DMS153 treated with DMSO at 0.1 percent for 48 hours (cell line): ENCODE results near the gene ARHGAP42.
"Not testable (repeated sequence)": the region's sequence is repeated elsewhere in the genome, so short reads cannot be mapped to it uniquely, and the experiment has no call there.

ENCODE experiments used
- DNase-seq: peaks from one replicate; lab custom pipeline; 2025; ENCODE audit not compliant: unreplicated experiment; lab: John Stamatoyannopoulos, UW

ARHGAP42 gene

GRCh38 chr11:100687054-100687629 is at the start of gene ARHGAP42:
Gene ARHGAP42 (plus strand): TSS chr11:100687288. CDS start chr11:100687679, 391 bp downstream.
- no peak for DNase-seq

DNA sequence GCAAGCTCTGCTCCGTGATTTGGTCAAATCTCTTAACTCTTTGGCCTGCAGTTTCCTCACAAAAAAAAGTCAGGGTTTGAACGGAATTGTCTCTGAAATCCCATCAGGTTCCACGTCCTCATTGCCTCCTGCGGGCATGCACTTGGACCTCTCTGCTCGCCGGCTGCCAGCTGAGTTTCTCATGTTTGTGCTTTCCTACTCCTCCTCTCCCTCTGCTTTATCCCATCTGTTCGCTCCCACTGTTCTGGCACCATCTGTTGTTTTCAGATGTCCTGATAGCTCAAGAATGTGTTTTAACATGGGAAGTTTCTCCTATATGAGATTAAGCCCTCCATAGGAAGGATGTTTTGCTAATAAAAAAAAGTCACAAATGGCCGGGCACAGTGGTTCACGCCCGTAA is 49.4 kb upstream of the ARHGAP42 start:
- DNase-seq = no peak

GRCh38 chr11:100638648-100639047 is 48.4 kb upstream of the ARHGAP42 start:
- no peak for DNase-seq

GRCh38 chr11:100639140-100639539 is 47.9 kb upstream of the ARHGAP42 start:
- no peak for DNase-seq

DNA sequence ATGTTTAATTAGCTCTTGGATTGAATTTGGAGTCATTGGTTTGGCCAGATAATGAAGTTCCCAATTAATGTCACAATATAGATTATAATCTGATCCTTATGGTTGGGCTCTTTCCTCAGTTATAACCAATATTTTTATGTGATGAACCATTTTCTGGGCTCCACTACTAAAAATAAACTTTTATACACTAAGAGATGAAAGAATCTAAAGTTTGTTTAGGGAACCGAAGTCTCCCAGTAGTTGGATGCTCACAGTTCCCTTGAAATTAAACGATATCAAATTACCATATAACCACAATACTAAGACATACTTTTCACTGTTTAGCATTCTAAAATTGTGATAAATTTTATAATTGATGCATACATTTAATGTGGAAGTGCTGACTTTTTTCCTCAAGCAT is 47.0 kb upstream of the ARHGAP42 start:
- DNase-seq = no peak

- peak; percentile 32 for DNase-seq
These were observed 46.4 kb upstream of the ARHGAP42 start for GRCh38 chr11:100640646-100641045.

DNA sequence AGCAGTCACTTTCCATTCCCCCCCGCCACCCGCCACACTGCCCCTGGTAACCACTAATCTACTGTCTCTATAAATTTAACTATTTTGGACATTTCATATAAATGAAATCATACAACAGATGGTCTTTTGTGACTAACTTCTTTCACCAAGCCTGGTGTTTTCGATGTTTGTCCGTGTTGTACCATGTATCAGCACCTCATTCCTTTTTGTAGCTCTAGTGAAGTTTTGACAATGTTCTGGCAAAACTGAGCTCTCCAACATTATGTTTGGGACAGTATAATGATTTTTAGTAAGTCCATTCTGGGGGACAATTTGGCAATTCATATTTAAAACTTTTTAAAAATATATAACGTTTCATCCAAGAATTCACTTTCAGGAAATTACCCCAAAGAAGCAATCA is 45.6 kb upstream of the ARHGAP42 start:
- DNase-seq = no peak

DNA sequence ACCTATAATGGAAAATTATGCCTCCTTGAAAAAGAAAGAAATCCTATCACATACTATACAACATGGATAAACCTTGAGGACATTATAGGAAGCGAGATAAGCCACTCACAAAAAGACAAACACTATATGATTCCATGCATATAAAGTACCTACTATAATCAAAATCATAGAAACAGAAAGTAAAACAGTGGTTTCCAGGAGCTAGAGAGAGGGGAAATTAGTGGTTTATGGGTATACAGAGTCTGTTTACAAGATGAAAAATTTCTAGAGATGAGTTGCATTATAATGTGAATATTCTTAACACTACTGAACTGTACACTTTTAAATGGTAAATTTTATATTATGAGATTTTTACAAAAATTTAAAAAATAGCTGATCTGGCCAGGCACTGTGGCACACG is 40.5 kb upstream of the ARHGAP42 start:
- no peak for DNase-seq

DNA sequence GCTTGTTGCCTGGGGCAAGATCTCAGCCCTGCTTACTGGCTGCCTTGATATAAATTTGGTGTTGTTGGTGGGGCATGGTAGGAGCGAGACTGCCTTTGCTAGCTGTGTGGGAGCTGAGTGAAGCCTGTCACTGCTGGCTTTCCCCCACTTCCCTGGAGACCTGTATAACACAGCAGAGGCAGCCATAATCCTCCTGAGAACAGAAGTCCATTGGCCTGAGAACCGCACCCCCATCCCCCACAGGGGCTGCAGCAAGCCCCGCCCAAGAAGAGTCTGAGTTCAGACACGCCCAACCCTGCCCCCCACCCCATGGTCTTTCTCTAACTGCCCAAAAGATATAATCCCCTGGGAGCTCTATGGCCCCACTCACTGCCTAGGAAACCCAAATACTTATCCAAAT is 39.2 kb upstream of the ARHGAP42 start:
- no peak for DNase-seq

DNA sequence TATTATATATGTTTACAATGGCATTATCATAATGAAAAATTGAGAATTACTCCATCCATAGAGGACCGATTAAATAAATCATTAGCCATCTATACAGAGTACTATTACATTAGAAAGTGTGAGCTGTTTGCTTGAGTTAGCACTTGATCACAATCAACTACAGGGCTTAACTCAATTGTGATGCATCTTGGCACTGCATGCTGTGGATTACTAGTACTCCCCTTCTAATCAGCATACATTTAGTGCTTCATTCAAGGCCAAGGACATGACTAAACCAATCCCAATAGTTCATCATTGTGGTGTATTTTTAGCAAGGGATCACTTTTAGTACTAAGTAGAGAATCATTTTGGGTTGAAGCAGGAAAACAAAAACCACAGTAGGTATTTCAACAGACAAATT is 23.5 kb upstream of the ARHGAP42 start:
- no peak for DNase-seq

DNA sequence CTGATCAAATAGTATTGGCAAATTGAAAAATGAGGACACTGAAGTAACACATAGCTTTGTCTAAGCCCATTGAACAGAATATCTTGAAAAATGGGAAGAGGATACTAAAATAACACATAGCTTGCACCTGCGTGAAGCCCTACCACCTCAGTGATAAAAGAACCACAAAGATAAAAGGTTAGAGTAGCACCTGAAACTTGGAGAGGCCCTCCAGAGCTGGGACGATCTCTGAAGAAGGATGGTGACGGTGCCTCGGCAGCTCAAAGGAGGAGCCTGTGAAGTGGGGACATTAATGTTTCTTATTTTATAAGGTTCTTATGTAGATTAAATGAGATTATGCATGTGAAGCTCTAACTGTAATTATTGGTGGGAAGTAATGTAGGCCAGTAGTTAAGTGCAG is 23.1 kb upstream of the ARHGAP42 start:
- no peak for DNase-seq

GRCh38 chr11:100666816-100667215 is 20.3 kb upstream of the ARHGAP42 start:
- not testable (repeated sequence) for DNase-seq

DNA sequence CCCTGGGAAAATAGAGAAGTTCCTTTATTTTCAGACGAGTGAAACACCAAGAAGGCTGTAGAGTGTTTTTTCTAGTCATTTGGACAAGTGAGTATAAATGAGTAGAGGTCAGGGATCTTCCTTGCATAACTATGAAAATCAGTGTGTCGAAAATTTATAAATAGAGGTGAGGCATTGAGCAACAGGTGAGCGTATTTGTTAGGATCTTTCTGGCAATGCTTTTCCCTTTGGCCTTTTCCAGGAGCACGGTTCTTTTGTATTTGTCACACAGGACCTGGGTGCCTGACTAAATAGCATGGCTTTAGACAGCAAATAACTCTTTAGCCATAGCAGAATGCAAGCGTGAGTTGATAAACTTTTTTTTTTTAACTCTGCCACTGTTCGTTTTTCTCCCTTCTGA is 19.6 kb upstream of the ARHGAP42 start:
- no peak for DNase-seq

- no peak for DNase-seq
These were observed 16.9 kb upstream of the ARHGAP42 start for GRCh38 chr11:100670140-100670539.

- no peak for DNase-seq
These were observed 15.6 kb upstream of the ARHGAP42 start for GRCh38 chr11:100671471-100671870.

- DNase-seq = no peak
These were observed 14.5 kb upstream of the ARHGAP42 start for GRCh38 chr11:100672498-100673033.

DNA sequence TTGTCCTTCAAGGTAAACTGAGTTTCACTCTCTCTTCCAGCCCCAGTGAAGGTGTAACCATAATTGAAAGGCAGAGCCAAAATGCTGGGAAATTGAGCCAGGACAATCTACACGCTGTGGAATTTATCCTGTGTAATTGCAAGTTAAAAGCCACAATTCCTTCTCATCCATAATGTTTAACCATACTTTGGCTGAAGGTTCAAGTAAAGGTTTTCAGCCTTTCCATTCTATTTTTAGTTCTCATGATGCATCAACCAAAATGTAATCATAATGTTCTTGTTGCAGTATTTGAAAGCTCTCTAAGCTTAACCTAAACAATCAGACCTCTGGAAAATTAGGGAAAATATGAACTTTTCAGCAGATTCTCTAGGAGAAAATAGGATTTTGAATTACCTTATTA is 14.0 kb upstream of the ARHGAP42 start:
- DNase-seq = no peak

DNA sequence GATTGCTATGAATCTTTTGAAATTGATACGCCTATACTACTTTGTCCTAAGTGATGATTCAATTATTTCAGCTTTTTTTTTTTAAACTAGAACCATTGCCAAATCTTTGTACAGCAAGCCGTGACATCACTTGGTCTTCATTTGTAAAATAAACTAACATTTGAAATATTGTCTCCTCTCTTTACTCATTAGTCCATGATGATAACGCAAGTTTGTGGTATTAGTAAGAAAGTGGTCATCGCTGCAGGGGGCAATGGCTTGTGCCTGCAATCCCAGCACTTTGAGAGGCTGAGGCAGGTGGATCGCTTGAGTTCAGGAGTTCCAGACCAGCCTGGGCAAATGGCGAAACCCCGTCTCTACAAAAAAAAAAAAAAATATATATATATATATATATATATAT is 12.9 kb upstream of the ARHGAP42 start:
- no peak for DNase-seq

DNA sequence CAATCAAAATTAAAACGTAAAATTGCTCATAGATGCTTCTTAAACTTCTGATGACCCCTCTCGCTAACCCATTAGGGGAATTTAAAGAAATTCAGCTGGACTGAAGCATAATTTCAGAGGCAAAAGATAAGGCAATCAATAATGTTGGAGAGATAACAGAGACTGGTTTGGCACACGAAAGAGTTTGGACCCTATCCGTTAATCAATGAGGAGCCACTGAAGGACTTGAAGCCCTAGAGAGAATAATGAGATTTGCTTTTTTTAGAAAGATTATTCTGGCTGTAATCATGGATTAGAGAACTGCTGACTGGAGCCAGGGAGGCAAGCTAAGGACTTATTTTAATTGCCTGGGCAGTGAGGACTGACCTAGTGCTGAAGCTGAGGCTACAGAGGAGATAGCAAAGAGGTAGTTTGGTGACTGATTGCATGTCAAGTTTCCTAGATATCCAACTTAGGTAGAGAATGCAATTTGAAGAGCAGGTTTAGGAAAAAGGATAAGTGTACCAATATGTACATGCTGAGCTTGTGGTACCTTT is 11.9 kb upstream of the ARHGAP42 start:
- DNase-seq = no peak

DNA sequence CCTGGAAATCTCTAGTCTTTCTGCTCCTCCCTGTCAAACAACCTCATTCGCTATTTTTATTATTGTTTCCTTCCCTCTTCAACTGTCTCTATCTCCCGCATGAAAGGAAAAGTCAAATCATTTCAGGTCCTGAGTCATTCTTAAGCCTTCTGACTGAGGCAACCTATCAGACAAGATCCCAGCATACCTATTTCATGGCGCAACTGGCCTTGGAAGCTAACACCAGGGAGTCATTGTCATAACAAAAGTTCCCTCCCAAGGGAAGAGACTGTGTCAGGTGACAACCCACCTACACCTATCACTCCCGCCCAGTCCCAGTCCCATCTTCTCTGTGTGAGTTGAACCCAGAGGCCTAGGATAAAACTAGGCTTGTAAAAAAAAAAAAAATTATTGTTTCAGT is 10.2 kb upstream of the ARHGAP42 start:
- DNase-seq = no peak

DNA sequence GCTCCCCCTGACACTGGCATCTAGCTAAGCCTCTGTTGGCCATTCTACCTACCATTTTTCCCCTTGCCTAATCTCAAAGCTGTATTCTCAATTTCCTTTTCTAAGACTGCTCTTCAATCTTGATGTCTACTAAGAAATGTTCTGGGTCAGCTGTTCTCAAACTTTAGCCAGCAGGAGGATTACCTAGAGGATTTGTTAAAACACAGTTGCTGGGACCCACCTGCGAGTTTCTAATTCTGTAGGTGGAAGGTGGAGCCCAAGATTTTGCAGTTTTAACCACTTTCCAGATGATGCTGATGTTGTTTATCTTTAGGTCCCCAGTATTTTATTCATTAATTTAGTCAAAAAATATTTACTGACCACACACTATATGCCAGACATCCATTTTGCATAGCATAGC is 9.3 kb upstream of the ARHGAP42 start:
- DNase-seq = no peak

DNA sequence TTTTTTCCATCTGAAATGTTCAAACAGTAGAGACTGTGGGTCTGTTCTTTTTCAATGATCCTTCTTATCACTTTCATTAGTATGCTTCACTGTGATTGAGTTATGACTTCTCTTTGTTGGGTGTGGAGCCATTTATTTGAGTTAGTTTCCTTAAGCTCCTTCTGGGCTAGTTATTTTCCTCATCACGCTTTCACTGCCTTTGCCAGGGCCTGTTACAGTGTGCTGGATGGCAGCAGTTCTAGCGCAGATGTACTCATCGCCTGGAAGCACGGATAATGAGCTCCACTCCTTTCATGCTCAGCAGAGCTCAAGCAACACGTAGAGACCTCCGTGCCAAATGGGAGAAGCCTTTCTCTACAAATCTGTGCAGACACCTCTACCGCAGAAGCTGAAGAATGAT is 7.0 kb upstream of the ARHGAP42 start:
- DNase-seq = no peak

DNA sequence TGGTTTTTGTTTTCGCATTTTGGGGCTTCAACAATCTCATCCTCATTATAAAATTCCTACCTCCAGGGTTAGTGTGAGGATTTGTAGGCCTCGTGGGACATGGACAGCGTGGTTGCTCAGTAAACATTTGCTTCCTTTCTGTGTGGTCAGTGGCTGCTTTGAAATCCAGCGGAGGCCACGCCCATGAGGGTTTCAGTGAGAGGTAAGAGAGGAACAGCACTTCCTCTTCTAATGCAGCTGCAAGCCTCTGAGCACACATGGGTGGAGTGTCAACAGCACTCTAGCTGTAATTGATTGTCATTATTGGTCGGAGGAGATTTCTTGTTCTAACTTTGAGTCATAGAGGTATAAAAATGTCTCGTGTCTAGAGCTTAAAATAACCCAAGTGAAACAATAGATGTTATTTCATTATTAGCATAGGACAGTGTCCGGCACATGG is 6.0 kb upstream of the ARHGAP42 start:
- DNase-seq = peak; percentile 92
